Articular chondrocyte of knee joint (primary cell): Measurements from ENCODE around the gene SNX33. TPM values are rescaled to one million over a fixed set of nuclear protein-coding genes. Genes with fewer than 3 reads are reported as not detected.

Source experiments
- total RNA-seq: library from RNA; depleted of rRNA; stranded (reverse); fragments of >200 nt; gene quantifications from 2 replicates; pipeline ENCODE4 v1.2.3, GENCODE V29; 2012

SNX33 gene, protein sequence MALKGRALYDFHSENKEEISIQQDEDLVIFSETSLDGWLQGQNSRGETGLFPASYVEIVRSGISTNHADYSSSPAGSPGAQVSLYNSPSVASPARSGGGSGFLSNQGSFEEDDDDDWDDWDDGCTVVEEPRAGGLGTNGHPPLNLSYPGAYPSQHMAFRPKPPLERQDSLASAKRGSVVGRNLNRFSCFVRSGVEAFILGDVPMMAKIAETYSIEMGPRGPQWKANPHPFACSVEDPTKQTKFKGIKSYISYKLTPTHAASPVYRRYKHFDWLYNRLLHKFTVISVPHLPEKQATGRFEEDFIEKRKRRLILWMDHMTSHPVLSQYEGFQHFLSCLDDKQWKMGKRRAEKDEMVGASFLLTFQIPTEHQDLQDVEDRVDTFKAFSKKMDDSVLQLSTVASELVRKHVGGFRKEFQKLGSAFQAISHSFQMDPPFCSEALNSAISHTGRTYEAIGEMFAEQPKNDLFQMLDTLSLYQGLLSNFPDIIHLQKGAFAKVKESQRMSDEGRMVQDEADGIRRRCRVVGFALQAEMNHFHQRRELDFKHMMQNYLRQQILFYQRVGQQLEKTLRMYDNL
- 42.6 and 44.7 TPM in 2 replicates for total RNA-seq

DNA sequence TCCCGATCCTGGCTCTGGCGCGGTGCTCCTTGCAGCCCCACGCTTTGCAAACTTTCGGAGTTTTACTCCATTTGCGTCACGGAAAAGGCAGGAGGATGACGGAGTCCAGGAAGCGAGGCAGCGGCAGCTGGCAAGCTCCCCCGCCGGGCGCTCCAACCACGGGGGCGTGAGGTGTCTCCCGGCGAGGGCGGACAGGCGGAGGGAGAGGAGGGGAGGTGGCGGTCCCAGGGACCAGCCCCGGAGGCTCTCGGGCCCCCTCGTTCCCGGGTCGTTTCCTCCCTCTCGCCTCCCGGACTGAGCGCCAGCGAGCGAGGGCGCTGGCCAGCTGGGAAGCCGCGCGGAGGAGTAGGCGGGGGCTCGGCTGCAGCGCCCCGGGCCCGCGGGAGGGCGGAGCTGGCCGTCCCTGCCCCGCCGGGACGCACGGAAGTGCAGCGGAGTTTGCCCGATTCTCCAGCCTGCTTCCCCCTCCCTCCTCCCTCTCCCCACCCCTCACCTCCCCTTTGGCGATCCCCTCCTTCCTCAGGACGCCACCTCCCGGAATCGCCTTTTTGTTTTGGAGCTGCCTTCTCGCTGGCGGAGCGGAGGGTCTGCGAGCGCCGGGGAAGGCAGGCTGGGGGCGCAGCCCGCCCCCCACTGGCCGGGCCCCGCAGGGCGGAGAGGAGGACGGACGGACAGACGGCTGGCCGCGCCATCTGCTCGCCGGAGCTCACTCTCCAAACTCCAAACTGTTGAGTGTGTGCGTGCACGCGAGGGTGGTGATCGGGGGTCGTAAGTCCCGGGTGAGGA is at the start of gene SNX33:
Gene SNX33 (plus strand): TSS at position 543 of the 786 bp plus-strand sequence. CDS start 1,191 bp downstream, outside the sequence.

DNA sequence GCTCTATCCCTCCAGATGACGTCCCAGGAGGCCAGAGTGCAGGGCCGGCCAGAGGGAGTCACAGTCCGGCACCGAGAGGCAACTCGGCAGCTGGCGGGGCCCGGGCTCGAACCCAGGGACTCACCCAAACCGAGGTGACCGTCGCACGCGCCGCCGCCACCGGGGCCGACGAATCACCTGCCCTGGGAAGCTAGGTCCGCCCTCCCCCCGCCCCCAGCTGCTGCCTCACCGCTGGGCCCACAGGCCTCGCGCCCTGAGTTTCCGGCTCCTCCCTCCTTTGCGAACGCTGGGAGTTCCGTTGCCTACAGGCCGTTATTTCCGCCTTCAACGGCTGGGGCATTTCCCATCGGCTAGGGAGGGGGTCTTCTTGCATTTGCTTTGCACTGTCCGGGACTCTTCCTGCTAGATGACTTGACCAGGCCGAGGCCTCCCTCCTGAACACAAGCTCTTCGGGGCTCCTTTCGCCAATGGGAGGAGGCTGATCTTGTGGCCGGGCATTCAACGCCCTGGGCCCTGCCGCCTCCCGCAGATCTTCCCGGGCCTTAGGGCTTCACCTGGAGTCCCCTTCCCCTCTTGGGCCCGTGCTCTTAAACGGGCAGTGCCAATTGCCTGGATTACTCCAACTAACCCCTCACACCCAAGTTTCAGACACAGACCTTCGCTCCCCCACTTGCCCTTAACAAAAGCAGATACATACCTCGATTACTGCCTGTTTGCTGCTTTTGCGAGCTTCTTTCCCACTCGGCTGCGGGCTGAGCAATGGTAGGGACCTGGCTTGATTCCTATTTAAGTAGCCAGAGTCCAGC is 22.0 kb upstream of the SNX33 start, which contains the start of gene SNUPN:
Gene SNUPN (minus strand): TSS at position 184 of the 806 bp plus-strand sequence. CDS start 4,674 bp downstream, outside the sequence.

DNA sequence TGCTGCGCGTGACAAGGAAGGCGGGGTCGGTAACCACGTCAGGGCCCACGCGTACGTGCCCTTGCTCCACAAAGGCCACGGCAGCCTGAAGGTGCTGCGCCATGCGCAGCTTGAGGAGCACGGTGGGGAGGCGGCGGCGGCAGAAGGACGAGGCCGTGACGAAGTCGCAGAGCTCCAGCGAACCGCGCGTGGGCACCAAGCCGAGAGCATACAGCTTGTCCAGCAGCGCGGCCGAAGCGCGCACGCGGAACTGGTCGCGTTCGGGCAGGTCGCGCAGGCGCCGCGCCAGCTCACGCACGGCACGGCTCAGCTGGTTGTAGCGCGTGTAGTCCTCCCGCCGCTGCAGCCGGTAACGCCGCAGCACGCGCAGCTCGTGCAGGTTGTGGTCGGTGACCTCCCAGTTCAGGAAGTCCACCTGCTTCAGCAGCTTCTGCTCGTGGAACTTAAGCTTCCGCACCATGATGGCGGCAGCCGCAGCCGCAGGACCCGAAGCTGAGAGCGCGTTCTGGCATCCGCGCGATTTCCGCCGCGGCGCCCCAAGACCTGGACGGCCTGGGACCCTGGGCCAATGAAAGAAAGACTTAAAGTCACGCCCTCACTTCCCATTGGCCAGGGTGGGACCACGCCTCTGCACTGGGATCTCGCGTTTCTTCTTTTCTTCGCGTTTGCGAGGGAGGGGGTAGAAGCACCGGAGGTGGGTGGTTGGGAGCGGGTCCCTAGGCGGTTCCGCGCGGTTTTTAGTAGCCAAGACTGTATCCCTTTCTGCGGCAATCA is 7.8 kb upstream of the SNX33 start, which contains the start of gene IMP3:
Gene IMP3 (minus strand): TSS at position 516 of the 774 bp plus-strand sequence. CDS start 56 bp downstream, at position 460.

Other genes with a start within 250 kb of the SNX33 start
- gene SIN3A, start 196.2 kb upstream of the SNX33 start, total RNA-seq, result 40.1 and 45.6 TPM in 2 replicates
- gene PTPN9, start 68.6 kb upstream of the SNX33 start, total RNA-seq, result 25.0 and 26.2 TPM in 2 replicates
- 35.8 and 48.1 TPM in 2 replicates for gene SNUPN, start 22.2 kb upstream of the SNX33 start, total RNA-seq
- gene IMP3, start 7.7 kb upstream of the SNX33 start, total RNA-seq, result 59.8 and 76.2 TPM in 2 replicates
- 144 and 158 TPM in 2 replicates for gene CSPG4, start 64.9 kb downstream of the SNX33 start, total RNA-seq
- 84.4 and 92.9 TPM in 2 replicates for gene UBE2Q2, start 195.5 kb downstream of the SNX33 start, total RNA-seq